Spleen (tissue), 7 donors: ENCODE measurements around the gene VEZT.

ENCODE experiments used
- CTCF ChIP-seq, 11 experiments: fragments of 200-600 bp in 7 of 11; fragments of 450-650 bp in 4 of 11; sonication (generic) in 4 of 11; IDR thresholded peaks in 8 of 11; conservative IDR thresholded peaks in 3 of 11; 1 replicate in 7 of 11; 2 replicates in 4 of 11; pipeline versions ENCODE4 v1.4.0 to v1.8.0; 2016 to 2021; ENCODE audit warnings: antibody characterized with exemption in 11 of 11, inconsistent platforms in 4 of 11, mild to moderate bottlenecking in 1 of 11
- POLR2A ChIP-seq, 3 donors: fragments of 450-650 bp; IDR thresholded peaks; one replicate each; pipeline ENCODE4 v1.5.1; 2017; ENCODE audit warnings: antibody characterized with exemption in 3 of 3, mild to moderate bottlenecking in 1 of 3
- donor health status: DM: no; HTN: no; CAD: no; lungs with moderate emphysema.
- donor health status: DM: no; HTN: no; CAD: no.
- donor health status: DM: no; HTN: no; CAD: no.

GRCh38 chr12:95328708-95329107, 111.1 kb downstream of the VEZT start:
- no peak for TF ChIP-seq POLR2A (IDR thresholded peaks at IDR 0.05)
- no peak for TF ChIP-seq CTCF (IDR thresholded peaks at IDR 0.05 in 8 of 11, conservative IDR thresholded peaks at IDR 0.05 in 3 of 11)
